ENCODE results near the gene ST3GAL2.

DNA sequence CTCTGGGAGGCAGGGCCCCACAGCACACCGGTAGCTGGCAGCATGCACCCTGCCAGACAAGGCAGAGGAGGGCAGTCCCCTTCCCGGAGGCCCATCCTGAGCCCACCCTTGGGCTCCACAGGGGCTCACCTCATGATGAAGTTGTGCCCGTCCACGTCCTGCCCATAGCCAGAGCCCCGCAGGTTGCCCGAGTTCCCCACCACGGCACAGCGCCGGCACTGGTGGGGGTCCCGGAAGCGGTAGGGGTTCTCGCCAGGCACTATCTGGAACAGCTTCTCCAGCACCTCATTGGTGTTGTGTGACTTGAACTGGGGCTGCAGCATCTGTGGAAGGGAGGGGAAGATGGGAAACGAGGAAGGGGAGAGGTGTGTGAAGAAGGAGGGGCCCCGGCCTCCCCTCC is 44.0 kb downstream of the ST3GAL2 start:
- TF ChIP-seq, protein P1, sequence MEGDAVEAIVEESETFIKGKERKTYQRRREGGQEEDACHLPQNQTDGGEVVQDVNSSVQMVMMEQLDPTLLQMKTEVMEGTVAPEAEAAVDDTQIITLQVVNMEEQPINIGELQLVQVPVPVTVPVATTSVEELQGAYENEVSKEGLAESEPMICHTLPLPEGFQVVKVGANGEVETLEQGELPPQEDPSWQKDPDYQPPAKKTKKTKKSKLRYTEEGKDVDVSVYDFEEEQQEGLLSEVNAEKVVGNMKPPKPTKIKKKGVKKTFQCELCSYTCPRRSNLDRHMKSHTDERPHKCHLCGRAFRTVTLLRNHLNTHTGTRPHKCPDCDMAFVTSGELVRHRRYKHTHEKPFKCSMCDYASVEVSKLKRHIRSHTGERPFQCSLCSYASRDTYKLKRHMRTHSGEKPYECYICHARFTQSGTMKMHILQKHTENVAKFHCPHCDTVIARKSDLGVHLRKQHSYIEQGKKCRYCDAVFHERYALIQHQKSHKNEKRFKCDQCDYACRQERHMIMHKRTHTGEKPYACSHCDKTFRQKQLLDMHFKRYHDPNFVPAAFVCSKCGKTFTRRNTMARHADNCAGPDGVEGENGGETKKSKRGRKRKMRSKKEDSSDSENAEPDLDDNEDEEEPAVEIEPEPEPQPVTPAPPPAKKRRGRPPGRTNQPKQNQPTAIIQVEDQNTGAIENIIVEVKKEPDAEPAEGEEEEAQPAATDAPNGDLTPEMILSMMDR (IDR thresholded peaks at IDR 0.05; ENCODE audit: low read depth, low read length), result no peak
- no peak for TF ChIP-seq EZH2phosphoT487 (IDR thresholded peaks at IDR 0.05; ENCODE audit: low read depth)
